ENCODE results near the gene TM4SF18.

TM4SF18 gene

GRCh38 chr3:149325581-149325980 lies 7.9 kb downstream of the TM4SF18 start:
- DNase-seq (ENCODE audit: low spot score): no peak

GRCh38 chr3:149324332-149324731 lies 9.1 kb downstream of the TM4SF18 start:
- DNase-seq (ENCODE audit: low spot score): no peak

GRCh38 chr3:149321640-149322039 lies 11.8 kb downstream of the TM4SF18 start:
- DNase-seq (ENCODE audit: low spot score): no peak

GRCh38 chr3:149321136-149321535 lies 12.3 kb downstream of the TM4SF18 start:
- no peak for DNase-seq (ENCODE audit: low spot score)

- no peak for DNase-seq (ENCODE audit: low spot score)
These were observed 13.7 kb downstream of the TM4SF18 start for GRCh38 chr3:149319750-149320149.

- DNase-seq (ENCODE audit: low spot score): no peak
These were observed 16.4 kb downstream of the TM4SF18 start for GRCh38 chr3:149317072-149317471.

GRCh38 chr3:149316437-149316836 lies 17.0 kb downstream of the TM4SF18 start:
- DNase-seq (ENCODE audit: low spot score): no peak

GRCh38 chr3:149315694-149316093 lies 17.7 kb downstream of the TM4SF18 start:
- no peak for DNase-seq (ENCODE audit: low spot score)

- DNase-seq (ENCODE audit: low spot score): no peak
These were observed 18.4 kb downstream of the TM4SF18 start for GRCh38 chr3:149314807-149315578.

- DNase-seq (ENCODE audit: low spot score): no peak
These were observed 19.9 kb downstream of the TM4SF18 start for GRCh38 chr3:149313542-149313941.

- no peak for DNase-seq (ENCODE audit: low spot score)
These were observed 22.5 kb downstream of the TM4SF18 start for GRCh38 chr3:149310796-149311534.

GRCh38 chr3:149307435-149307783 lies 26.0 kb downstream of the TM4SF18 start:
- no peak for DNase-seq (ENCODE audit: low spot score)

- no peak for DNase-seq (ENCODE audit: low spot score)
These were observed 26.5 kb downstream of the TM4SF18 start for GRCh38 chr3:149306751-149307434.

GRCh38 chr3:149305376-149305775 lies 28.1 kb downstream of the TM4SF18 start:
- no peak for DNase-seq (ENCODE audit: low spot score)

- peak; percentile 23 for DNase-seq (ENCODE audit: low spot score)
These were observed 33.3 kb downstream of the TM4SF18 start for GRCh38 chr3:149299938-149300801.

GRCh38 chr3:149296972-149297371 lies 36.5 kb downstream of the TM4SF18 start:
- DNase-seq (ENCODE audit: low spot score): no peak

- DNase-seq (ENCODE audit: low spot score): no peak
These were observed 40.8 kb downstream of the TM4SF18 start for GRCh38 chr3:149292666-149293065.

GRCh38 chr3:149291178-149291577 lies 42.3 kb downstream of the TM4SF18 start:
- no peak for DNase-seq (ENCODE audit: low spot score)

- no peak for DNase-seq (ENCODE audit: low spot score)
These were observed 44.8 kb downstream of the TM4SF18 start for GRCh38 chr3:149288655-149289054.

- DNase-seq (ENCODE audit: low spot score): no peak
These were observed 49.4 kb downstream of the TM4SF18 start for GRCh38 chr3:149284034-149284433.

GRCh38 chr3:149283401-149283800 lies 50.0 kb downstream of the TM4SF18 start:
- DNase-seq (ENCODE audit: low spot score): no peak

- no peak for DNase-seq (ENCODE audit: low spot score)
These were observed 50.6 kb downstream of the TM4SF18 start for GRCh38 chr3:149282836-149283235.

Measured in HuH-7 (cell line).